Measurements from ENCODE around the gene ZNF215. TPM values are rescaled to one million over a fixed set of nuclear protein-coding genes. Genes with fewer than 3 reads are reported as not detected.
"Not testable (repeated sequence)": the region's sequence is repeated elsewhere in the genome, so short reads cannot be mapped to it uniquely, and the experiment has no call there.

Gene ZNF215
- total RNA-seq, 1 donor, result 6.5 TPM

- no peak overlapping the region for H3K4me3 ChIP-seq (ENCODE audit: low read depth, low read length)
- no peak for TF ChIP-seq CTCF (IDR thresholded peaks at IDR 0.05; ENCODE audit: insufficient read depth, low read depth, low read length)
- DNase-seq (ENCODE audit: low read depth), result no peak
These were observed 32.1 kb upstream of the ZNF215 start for GRCh38 chr11:6894097-6894496.

- no peak for TF ChIP-seq CTCF (IDR thresholded peaks at IDR 0.05; ENCODE audit: insufficient read depth, low read depth, low read length)
- H3K4me3 ChIP-seq (ENCODE audit: low read depth, low read length), result no peak overlapping the region
- no peak for DNase-seq (ENCODE audit: low read depth)
These were observed 31.2 kb upstream of the ZNF215 start for GRCh38 chr11:6895010-6895409.

GRCh38 chr11:6898911-6899310 lies 27.3 kb upstream of the ZNF215 start:
- H3K4me3 ChIP-seq (ENCODE audit: low read depth, low read length), result no peak overlapping the region
- TF ChIP-seq CTCF (IDR thresholded peaks at IDR 0.05; ENCODE audit: insufficient read depth, low read depth, low read length), result no peak
- DNase-seq (ENCODE audit: low read depth), result no peak

- DNase-seq (ENCODE audit: low read depth), result no peak
- no peak for TF ChIP-seq CTCF (IDR thresholded peaks at IDR 0.05; ENCODE audit: insufficient read depth, low read depth, low read length)
These were observed 25.8 kb upstream of the ZNF215 start for GRCh38 chr11:6900327-6900999.

GRCh38 chr11:6904804-6905203 lies 21.4 kb upstream of the ZNF215 start:
- DNase-seq (ENCODE audit: low read depth); H3K4me3 ChIP-seq (ENCODE audit: low read depth, low read length): not testable (repeated sequence)

More at GRCh38 chr11:6900327-6900999, 25.8 kb upstream of the ZNF215 start:
- no peak overlapping the region for H3K4me3 ChIP-seq (ENCODE audit: low read depth, low read length)

- H3K4me3 ChIP-seq (ENCODE audit: low read depth, low read length), result no peak overlapping the region
- no peak for DNase-seq (ENCODE audit: low read depth)
- no peak for TF ChIP-seq CTCF (IDR thresholded peaks at IDR 0.05; ENCODE audit: insufficient read depth, low read depth, low read length)
These were observed 14.8 kb upstream of the ZNF215 start for GRCh38 chr11:6911378-6911777.

- DNase-seq (ENCODE audit: low read depth), result no peak
- no peak for TF ChIP-seq CTCF (IDR thresholded peaks at IDR 0.05; ENCODE audit: insufficient read depth, low read depth, low read length)
- H3K4me3 ChIP-seq (ENCODE audit: low read depth, low read length), result no peak overlapping the region
These were observed 14.3 kb upstream of the ZNF215 start for GRCh38 chr11:6911948-6912347.

Measured in fibroblast of villous mesenchyme (primary cell).